Endothelial cell of umbilical vein (primary cell): ENCODE data around the gene ARID1B. TPM values are rescaled to one million over a fixed set of nuclear protein-coding genes. Genes with fewer than 3 reads are reported as not detected.

Source experiments
- BruUV-seq: library from RNA; stranded (reverse); fragments of 400-500 nt; replicated peaks from 2 replicates; lab custom pipeline; 2021; lab: Mats Ljungman, UMichigan
- CTCF ChIA-PET: fragments of 300-600, 350-600 bp; sonication (Branson Sonifier 250); formaldehyde crosslinking; loops from one replicate; lab custom pipeline; 2021; ENCODE audit warnings: antibody characterized with exemption, inconsistent platforms; lab: Charles Lee
- POLR2A ChIA-PET: fragments of 300-600, 350-600 bp; sonication (Branson Sonifier 250); formaldehyde crosslinking; loops from one replicate; lab custom pipeline; 2021; ENCODE audit warnings: antibody characterized with exemption, inconsistent platforms; lab: Charles Lee
- DNase-seq: peaks from one replicate; pipeline ENCODE4 v3.0.0-alpha.2; 2011; ENCODE audit warnings: low read depth, low spot score
- FAIRE-seq: peaks from 2 replicates; lab custom pipeline; 2011; peaks lifted over from hg19 to GRCh38; lab: Jason Lieb, UNC
- H2AFZ ChIP-seq: 2 replicates; pipeline ENCODE4 v1.6.0; 2012; ENCODE audit warnings: low read depth, low read length, control low read depth, inconsistent platforms
- H3K27ac ChIP-seq: 2 replicates; pipeline ENCODE4 v1.5.1; 2011; ENCODE audit warnings: low read depth, mild to moderate bottlenecking, control low read depth, low read length, moderate library complexity; ENCODE audit not compliant: insufficient read depth
- H3K27me3 ChIP-seq, 2 experiments: 2 replicates each; pipeline versions ENCODE4 v1.6.0 to v1.6.1; 2011; ENCODE audit warnings: low read length in 2 of 2, mixed read lengths in 1 of 2; ENCODE audit not compliant: control insufficient read depth in 2 of 2, insufficient read depth in 2 of 2
- H3K36me3 ChIP-seq, 2 experiments: 2 replicates in 1 of 2; 3 replicates in 1 of 2; pipeline ENCODE4 v1.5.1; 2011; ENCODE audit warnings: low read length in 2 of 2, mild to moderate bottlenecking in 1 of 2, moderate library complexity in 1 of 2; ENCODE audit not compliant: control insufficient read depth in 2 of 2, insufficient read depth in 2 of 2; ENCODE audit errors: extremely low read depth in 1 of 2
- H3K4me1 ChIP-seq: 3 replicates; pipeline ENCODE4 v1.5.1; 2011; ENCODE audit warnings: mild to moderate bottlenecking, low read length; ENCODE audit not compliant: control insufficient read depth, insufficient read depth; ENCODE audit errors: extremely low read depth
- H3K4me2 ChIP-seq: 2 replicates; pipeline ENCODE4 v1.6.1; 2011; ENCODE audit warnings: low read length, control low read depth, mixed read lengths; ENCODE audit not compliant: insufficient read depth
- H3K4me3 ChIP-seq, 3 experiments: fragments of 200-600 bp in 1 of 3; sonication (generic), shearing (Covaris generic) in 1 of 3; replicated peaks in 1 of 3; 2 replicates each; pipeline ENCODE4 v1.5.1; 2011 to 2016; ENCODE audit warnings: control low read depth in 3 of 3, low read length in 3 of 3, mild to moderate bottlenecking in 2 of 3, inconsistent platforms in 1 of 3, low read depth in 1 of 3, moderate library complexity in 1 of 3; ENCODE audit not compliant: insufficient read depth in 1 of 3
- H3K79me2 ChIP-seq: 2 replicates; pipeline ENCODE4 v1.6.0; 2012; ENCODE audit warnings: low read length, inconsistent platforms; ENCODE audit not compliant: control insufficient read depth, insufficient read depth
- H3K9ac ChIP-seq: replicated peaks from 2 replicates; pipeline ENCODE3; 2011; ENCODE audit warnings: low read length, control low read depth; ENCODE audit not compliant: insufficient read depth; ENCODE audit errors: extremely low read depth
- H3K9me1 ChIP-seq: replicated peaks from 3 replicates; pipeline ENCODE4 v1.6.0; 2011; ENCODE audit warnings: mild to moderate bottlenecking, low read length; ENCODE audit not compliant: control insufficient read depth, insufficient read depth; ENCODE audit errors: extremely low read depth
- H3K9me3 ChIP-seq: replicated peaks from 2 replicates; pipeline ENCODE4 v1.5.1; 2012; ENCODE audit warnings: low read length, inconsistent platforms; ENCODE audit not compliant: control insufficient read depth, insufficient read depth
- H4K20me1 ChIP-seq: replicated peaks from 2 replicates; pipeline ENCODE3; 2011; ENCODE audit warnings: mild to moderate bottlenecking, low read length; ENCODE audit not compliant: control insufficient read depth, insufficient read depth; ENCODE audit errors: extremely low read depth
- EZH2 ChIP-seq: IDR thresholded peaks from 2 replicates; pipeline ENCODE4 v1.6.1; 2012; ENCODE audit warnings: borderline replicate concordance, low read depth, mild to moderate bottlenecking, moderate library complexity, low read length, inconsistent platforms; ENCODE audit not compliant: severe bottlenecking
- FOS ChIP-seq: IDR thresholded peaks from 2 replicates; pipeline ENCODE4 v1.6.1; 2011; ENCODE audit warnings: mild to moderate bottlenecking, low read length, moderate library complexity, borderline replicate concordance; ENCODE audit not compliant: insufficient read depth
- GATA2 ChIP-seq: IDR thresholded peaks from 2 replicates; pipeline ENCODE4 v1.7.0; 2011; ENCODE audit warnings: low read depth, mild to moderate bottlenecking, moderate library complexity, mixed read lengths, low read length; ENCODE audit not compliant: insufficient read length, insufficient read depth
- JUN ChIP-seq: IDR thresholded peaks from 2 replicates; pipeline ENCODE4 v1.6.1; 2011; ENCODE audit warnings: borderline replicate concordance, low read depth; ENCODE audit not compliant: insufficient read length, insufficient read depth
- MYC ChIP-seq: IDR thresholded peaks from one replicate; pipeline ENCODE4 v1.6.1; 2011; ENCODE audit warnings: mild to moderate bottlenecking, low read depth, low read length
- POLR2A ChIP-seq: IDR thresholded peaks from 2 replicates; pipeline ENCODE4 v1.6.1; 2012; ENCODE audit warnings: low read depth, mild to moderate bottlenecking, control low read depth, low read length
- POLR2AphosphoS5 ChIP-seq: IDR thresholded peaks from 2 replicates; pipeline ENCODE4 v1.6.1; 2012; ENCODE audit warnings: low read depth, mild to moderate bottlenecking, control low read depth, low read length, moderate library complexity; ENCODE audit not compliant: insufficient read depth
- dilution Hi-C: fragments of 300-500 bp; cut with MboI; formaldehyde crosslinking; loops from one replicate; pipeline ENCODE4 v1.15.0; 2019; ENCODE audit warnings: low sequenced_read_pairs; ENCODE audit not compliant: extremely low pct_ligation_motif_present
- intact Hi-C: fragments of 100-400 bp; cut with micrococcal nuclease; formaldehyde crosslinking; loops from one replicate; pipeline ENCODE4 v1.10.0; 2022
- polyA plus RNA-seq, 4 experiments: library from polyadenylated mRNA; depleted of rRNA in 3 of 4; stranded (reverse) in 3 of 4; unstranded in 1 of 4; fragments of >200 nt; gene quantifications; 2 replicates each; pipeline versions ENCODE4 v1.2.1 to v1.2.3, GENCODE V29; 2011 to 2012; ENCODE audit warnings: missing spikeins in 1 of 4
- total RNA-seq: library from RNA; stranded (reverse); gene quantifications from 2 replicates; pipeline ENCODE4 v1.2.3, GENCODE V29; 2021
- TF ChIP-seq, protein P1 (sequence below): IDR thresholded peaks from 2 replicates; pipeline ENCODE4 v1.6.1; 2011; ENCODE audit not compliant: insufficient read depth, insufficient read length
- TF ChIP-seq, protein P2 (sequence below), 2 donors: IDR thresholded peaks; 1 replicate in 1 of 2; 2 replicates in 1 of 2; pipeline ENCODE4 v1.5.1; 2011; ENCODE audit warnings: low read length in 2 of 2, mild to moderate bottlenecking in 2 of 2, moderate library complexity in 2 of 2, control low read depth in 1 of 2, inconsistent platforms in 1 of 2, low read depth in 1 of 2; ENCODE audit not compliant: insufficient read depth in 1 of 2; ENCODE audit errors: extremely low read depth in 1 of 2

The ARID1B gene
- total and polyA plus RNA-seq, 2 donors (not counting 3 experiments of a cell fraction or from before 2014, with no cell fraction given) = 21.8 to 89.5 TPM

GRCh38 chr6:156816505-156816904 lies 39.3 kb downstream of the ARID1B start:
- CTCF ChIA-PET = interaction anchor here (0.7 kb wide), 1 partner anchor 14 kb away, joined by 3 read pairs; no protein-coding TSS in a partner anchor
- Histone ChIP-seq H3K9me3 (no peaks in the 10 kb centered on the region), H3K9me1 (no peaks in the 10 kb centered on the region), H3K4me3 (no peak overlapping the region), H3K27ac (no peak overlapping the region), H3K79me2 (peaks cover 94% of the 10 kb centered on the region), H2AFZ (no peak overlapping the region), H3K4me1 (peaks cover 5% of the 10 kb centered on the region), H3K27me3 (no peaks in the 10 kb centered on the region), H3K4me2 (no peak overlapping the region), H3K36me3 (no peaks in the 10 kb centered on the region), H4K20me1 (peaks cover 12% of the 10 kb centered on the region), H3K9ac (no peak overlapping the region)
- POLR2A ChIA-PET = no interaction called here
- peak; percentile 16 for DNase-seq
- dilution Hi-C loops (no loop called here), intact Hi-C loops (no loop called here)
- TF ChIP-seq, protein P1, sequence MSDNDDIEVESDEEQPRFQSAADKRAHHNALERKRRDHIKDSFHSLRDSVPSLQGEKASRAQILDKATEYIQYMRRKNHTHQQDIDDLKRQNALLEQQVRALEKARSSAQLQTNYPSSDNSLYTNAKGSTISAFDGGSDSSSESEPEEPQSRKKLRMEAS = no peak
- no peak for TF ChIP-seq MYC
- TF ChIP-seq POLR2A = no peak
- TF ChIP-seq, protein P2, sequence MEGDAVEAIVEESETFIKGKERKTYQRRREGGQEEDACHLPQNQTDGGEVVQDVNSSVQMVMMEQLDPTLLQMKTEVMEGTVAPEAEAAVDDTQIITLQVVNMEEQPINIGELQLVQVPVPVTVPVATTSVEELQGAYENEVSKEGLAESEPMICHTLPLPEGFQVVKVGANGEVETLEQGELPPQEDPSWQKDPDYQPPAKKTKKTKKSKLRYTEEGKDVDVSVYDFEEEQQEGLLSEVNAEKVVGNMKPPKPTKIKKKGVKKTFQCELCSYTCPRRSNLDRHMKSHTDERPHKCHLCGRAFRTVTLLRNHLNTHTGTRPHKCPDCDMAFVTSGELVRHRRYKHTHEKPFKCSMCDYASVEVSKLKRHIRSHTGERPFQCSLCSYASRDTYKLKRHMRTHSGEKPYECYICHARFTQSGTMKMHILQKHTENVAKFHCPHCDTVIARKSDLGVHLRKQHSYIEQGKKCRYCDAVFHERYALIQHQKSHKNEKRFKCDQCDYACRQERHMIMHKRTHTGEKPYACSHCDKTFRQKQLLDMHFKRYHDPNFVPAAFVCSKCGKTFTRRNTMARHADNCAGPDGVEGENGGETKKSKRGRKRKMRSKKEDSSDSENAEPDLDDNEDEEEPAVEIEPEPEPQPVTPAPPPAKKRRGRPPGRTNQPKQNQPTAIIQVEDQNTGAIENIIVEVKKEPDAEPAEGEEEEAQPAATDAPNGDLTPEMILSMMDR (IDR thresholded peaks at IDR 0.05; ENCODE audit: extremely low read depth in 1 of 2, insufficient read depth in 1 of 2, low read depth in 1 of 2, low read length in 2 of 2) = no peak
- no peak for TF ChIP-seq GATA2
- TF ChIP-seq FOS = no peak
- no peak for TF ChIP-seq POLR2AphosphoS5
- TF ChIP-seq JUN = no peak
- no peak for TF ChIP-seq EZH2
- BruUV-seq = no TSS peak
- FAIRE-seq = no peak
